Activated CD8-positive, alpha-beta memory T cell treated with anti-CD3 and anti-CD28 coated beads for 4 hours (primary cell): ENCODE measurements around the gene PPFIA4.
"Not testable (repeated sequence)": the region's sequence is repeated elsewhere in the genome, so short reads cannot be mapped to it uniquely, and the experiment has no call there.

Source experiments
- DNase-seq, 2 donors: peaks; one replicate each; pipeline ENCODE4 v3.0.0-alpha.2; 2020; ENCODE audit warnings: low read depth in 2 of 2

PPFIA4 gene

DNA sequence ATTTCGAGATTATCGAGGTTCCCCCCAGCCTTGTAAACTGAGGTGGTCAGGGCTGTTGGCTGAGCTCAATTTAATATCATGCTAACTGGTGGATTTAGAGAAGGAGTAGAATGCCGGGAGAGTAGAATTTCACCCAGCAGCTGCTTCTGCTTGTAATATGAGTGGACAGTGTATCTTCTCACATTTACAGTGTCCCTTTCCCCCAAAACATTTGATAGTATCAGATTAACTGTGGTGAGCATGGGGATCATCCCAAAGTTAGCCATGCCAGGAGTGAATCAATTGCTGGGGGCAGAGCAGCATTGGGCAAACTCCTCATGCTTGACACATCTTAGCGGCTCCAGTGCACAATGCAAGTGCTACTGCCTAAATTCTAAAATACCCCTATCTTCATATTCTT is 9.2 kb upstream of the PPFIA4 start:
- DNase-seq: no peak

DNA sequence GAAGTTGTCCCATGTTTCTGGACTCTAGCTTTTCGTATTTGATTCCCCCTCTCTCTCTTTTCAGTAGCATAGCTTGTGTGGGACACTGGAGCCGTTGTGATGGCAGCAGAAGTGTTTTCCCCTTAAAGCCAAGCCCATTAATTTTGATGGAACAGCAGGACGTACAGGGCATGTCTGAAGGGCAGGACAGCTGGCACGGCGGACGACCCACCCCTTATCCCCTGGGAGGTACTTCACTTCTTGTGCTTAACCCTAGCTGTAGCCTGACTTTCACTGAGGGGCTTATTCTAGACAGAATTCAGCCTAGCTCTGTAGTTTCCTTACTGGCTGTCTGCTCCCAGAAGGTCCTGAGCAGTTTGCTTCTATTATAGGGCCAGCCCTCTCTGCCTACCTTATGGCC is 8.6 kb upstream of the PPFIA4 start:
- DNase-seq: no peak

DNA sequence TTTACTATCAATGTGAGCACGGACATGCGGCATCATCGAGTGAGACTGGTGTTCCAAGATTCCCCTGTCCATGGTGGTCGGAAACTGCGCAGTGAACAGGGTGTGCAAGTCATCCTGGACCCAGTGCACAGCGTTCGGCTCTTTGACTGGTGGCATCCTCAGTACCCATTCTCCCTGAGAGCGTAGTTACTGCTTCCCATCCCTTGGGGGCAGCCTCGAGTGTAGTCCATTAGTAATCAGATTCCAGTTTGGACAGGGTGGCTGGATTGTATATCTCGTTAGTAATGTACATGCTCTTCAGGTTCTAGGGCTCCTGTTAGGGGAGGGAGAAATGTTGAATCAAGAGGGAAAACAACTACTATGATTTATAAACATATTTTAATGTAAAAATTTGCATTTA is 3.4 kb upstream of the PPFIA4 start:
- not testable (repeated sequence) for DNase-seq

DNA sequence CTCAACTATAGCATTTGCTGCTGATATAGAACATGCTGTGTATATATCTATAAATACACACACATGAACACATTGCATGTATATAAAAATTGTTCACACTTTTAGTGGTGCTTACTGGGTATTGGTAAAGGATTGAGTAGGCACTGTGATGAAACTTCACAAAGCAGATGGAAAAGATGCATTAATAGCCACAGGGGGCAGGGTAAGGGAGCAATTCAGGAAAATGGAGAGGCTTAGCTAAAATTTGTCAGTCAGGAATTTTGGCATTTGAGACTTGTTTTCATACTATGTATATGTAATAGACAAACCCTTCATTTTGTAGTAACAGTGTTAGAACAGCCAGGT is 633 bp upstream of the PPFIA4 start:
- no peak for DNase-seq

DNA sequence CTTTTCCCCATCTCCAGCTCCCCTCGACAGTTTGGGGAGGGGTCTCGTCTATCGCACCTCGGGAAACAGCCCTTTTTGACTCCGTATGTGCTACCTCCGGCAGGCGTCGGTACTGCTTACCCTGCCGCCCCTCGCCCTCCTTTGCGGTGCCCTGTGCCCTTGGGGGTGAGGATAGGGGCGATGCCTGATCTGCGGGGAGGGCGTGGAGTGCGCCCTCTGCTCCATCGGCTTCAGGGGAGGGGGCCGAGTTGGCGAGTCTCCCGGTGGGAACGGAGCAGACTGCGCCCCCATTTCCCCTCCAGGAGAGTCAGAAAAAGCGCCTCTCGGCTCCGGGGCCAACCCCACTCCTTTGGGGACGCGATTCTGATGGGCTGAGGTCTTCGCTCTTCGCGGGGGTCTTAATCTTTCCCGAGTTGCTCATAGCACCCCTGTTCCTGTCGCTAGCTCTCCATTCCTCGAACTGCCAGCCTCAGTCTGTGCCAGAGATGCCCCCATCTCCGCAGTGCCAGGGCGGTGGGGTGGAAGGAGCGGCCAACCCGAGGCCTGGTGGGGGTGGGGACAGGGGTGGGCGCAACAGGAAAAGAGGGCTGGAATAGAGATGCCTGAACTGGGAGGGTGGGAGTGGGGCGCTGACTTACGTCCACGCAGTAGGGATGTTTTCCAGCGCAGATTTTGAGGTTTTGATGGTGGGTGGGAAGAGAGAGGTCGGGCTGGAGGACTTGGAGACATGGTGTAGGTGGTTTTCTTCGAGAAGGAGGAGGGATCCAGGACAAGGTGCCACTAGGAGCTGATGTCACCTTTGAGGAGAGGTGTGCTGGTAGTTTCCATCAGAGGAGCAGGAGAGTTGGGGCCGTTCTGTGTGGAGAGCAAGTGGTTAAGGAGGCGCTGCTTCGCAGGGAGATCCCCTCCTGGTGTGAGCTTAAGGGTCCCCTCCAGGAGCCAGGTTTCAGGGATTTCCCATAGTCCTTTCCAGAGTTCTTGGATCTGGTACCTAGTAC is 674 bp downstream of the PPFIA4 start:
- DNase-seq: no peak

DNA sequence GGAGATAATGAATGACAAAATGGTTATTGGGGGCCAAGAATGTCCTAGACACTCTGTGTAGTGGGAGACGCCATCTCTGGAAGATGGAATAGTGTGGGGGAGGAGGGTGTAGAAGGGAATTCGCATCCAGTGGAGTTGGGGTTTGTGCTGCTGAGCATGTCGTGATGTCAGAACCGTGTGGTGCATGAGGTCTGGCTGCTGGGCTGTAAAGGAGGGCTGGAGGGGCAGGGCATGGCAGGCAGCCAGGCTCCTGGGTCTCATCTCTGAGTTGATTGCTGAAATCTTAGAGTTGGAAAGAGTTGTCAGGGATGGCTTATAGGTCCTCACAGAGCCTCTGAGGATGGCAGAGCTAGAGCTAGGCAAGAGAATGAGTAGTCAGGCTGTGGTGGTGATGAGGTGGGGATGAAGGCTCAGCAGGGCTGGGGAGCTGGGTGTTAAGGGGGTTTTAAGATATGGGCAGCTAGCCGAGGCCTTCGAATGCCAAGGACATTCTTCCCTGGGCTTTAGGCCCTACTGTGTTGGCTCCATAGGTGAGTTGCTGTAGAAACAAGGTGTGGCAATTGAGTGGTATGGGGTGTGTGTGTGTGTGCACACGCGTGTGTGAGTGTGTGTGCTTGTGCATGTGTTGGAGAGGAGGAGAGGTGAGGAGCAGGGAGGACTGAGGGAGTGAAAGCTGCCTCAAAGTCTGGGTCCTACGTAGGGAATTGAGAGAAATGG is 1.9 kb downstream of the PPFIA4 start:
- DNase-seq: no peak

DNA sequence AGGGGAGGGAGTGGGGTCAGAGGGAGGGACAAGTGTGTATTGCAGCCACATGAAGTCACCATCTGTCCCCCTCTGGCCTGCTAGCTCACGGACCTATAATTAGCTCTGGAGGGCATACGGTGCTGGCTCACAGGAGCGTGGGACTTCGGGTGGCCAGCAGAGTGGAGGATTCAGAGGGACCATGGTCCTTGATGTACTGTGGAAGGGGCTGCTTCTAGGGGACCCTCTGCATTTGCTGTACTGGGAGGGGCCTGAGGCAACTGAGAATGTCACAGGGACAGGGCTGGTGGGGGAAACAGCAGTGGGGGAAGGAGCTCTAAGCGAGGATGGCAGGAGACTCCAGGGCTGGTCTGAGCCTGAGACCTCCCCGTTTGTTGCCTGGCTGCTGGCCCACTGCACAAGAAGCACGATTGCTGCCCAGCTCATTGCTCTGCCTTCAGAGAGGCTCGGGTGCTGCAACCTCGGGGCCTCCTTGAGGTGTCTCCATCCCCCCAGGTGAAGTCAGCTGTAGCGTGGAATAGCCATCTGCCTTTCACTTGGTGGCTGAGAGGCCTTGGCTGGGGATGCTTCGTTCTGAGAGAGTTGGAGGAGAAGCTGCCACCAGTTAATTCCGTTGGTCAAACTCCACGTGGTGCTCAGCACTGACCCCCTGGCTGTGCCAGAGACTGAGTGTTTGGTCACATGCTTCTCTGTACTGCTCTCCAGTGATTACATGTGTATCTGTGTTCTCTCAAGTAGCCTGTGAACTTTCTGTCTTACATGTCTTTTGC is 2.7 kb downstream of the PPFIA4 start:
- DNase-seq: no peak

DNA sequence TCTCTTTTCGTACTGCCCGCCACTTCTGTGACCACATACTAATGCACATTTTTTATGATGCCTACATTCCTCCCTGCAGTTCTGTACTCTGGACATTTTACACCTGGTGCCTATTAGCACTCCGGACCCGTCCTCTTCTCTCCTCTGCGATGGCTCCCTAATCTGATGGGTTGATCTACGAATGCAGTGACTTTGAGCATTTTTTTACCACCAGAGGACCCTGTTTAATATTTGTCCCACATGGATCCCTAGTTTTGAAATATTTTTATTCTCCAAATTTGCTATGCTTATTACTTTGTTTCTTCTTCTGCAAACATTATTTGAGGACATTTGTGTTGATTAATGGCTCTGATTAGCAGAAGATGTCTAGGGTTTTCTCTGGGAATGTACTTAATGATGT is 5.2 kb downstream of the PPFIA4 start:
- no peak for DNase-seq

DNA sequence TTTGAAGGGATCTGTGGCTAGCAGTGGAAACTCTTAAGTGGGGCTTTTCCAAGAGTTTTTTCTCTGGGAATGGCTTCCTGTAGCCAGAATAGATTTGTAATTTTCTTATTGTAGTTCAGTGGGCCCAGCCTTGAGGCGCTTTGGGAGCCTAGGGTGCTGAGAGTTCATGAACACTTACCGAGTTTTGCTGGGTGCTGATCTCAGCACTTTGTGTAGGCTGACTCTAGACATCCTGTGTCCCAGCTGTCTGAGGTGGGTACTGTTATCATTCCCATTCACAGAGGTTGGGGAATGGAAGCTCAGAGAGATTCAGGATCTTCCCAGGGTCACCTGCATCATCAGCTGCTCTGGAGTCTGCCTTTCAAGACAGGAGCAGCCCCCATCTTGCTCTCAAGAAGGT is 7.0 kb downstream of the PPFIA4 start:
- DNase-seq: no peak

DNA sequence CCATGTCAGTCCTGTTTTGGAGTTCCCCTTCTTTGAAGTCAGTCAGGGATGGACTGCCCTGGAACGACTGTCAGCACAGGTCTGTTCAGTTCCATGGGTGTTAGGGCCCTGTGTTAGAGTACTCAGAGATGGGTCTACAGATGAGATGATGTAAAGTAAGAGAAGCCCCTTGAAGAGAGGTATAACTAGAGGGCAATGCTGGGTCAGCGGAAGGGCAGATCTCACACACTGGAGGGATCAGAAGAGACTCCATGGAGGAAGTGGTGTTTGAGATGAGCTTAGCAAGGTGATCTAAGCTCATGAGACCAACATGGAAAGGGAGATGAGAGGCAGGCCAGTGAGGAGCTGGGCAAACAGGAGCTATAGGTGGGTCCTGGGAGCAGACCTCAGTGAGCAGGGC is 7.6 kb downstream of the PPFIA4 start:
- DNase-seq: no peak

DNA sequence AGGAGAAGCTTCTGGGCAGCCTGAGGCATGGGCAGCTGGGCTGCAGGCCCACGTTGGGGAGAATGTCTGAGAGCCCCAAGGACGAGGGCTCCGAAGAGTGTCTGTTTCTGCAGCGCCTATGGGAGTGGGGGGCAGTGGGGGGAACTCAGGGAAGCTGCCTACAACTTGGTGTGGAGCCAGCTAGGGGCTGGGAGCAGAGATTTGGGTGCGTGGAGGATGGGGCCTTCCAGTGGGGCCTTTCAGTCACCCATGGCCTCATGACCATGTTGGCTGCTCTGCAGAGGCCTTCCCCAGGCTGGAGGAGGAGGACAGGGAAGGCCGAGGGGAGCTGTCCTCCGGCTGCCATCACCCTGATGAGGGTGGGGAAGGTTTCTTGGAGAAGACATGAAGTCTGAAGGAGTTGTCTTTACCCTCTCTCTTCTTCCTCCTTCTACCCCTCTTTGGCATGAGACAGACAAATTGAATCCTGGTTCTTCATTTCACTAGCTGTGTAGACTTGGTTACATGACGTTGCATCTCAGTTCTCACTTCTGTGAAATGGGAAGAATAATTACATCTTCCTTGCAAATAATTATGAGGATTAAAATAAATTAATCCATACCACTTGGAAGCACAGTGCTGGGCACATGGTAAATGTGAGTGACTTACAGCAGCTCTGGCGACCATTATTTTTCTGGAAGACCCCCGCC is 8.3 kb downstream of the PPFIA4 start:
- no peak for DNase-seq

DNA sequence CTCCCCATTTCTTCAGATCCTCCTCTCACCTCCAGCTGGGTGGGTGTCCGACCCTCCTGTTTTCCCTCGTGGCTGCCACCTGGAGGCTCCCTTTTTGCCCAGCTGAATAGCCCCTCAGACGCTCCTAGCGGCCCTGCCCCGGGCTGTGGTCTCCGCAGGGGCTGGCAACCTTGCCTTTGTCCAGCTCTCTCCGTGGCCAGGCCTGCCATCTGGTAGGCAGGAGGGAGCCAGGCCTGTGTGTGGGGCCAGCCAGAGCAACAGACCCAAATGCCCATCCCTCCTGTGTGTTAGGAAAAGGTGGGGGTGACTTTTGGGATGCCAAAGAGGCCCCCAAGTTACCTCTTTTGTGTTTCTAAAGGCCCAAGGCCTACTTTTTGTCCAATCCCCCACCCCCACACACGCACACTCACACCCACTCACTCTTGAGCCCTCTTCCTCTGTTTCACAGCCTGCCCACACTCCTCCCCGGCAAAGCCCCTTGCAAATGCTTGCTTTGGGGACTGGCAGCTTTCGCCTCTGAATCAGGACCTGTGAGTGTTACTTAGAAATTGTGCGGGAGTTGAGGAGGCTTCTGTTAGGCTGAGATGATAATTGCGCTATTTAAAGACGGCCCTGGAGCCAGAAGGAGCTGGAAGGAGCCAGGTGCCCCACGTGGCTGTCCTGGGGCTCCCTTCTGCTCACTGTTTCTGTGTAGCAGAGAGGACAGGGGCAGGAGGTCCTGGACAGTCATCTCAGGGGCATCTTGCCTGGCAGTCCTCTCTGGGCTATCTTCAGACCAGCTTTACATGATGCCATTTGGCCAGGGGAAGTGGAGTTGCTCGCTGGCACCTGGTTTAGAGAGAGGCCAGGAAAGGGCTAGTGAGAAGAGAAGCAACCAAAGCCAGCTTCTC is 9.1 kb downstream of the PPFIA4 start:
- no peak for DNase-seq

DNA sequence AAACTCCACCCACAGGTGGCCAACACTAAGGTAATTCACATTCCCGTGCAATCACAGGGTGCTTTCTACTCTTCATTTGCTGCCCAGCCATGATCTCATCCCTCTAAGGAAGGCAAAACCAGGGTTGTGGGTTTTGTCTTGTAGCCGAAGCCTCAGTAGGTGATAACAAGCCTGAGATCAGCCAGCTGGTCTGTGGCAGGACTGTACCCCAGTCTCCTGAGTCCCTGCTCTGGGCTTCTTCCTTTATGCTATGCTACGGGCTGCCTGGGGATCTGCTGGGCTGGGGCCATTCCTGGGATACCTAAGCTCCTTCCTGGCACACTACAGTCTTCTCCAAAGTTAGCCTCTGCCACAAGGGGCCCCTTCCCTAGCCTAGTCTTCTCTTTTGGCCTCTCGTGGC is 9.8 kb downstream of the PPFIA4 start:
- DNase-seq: no peak

DNA sequence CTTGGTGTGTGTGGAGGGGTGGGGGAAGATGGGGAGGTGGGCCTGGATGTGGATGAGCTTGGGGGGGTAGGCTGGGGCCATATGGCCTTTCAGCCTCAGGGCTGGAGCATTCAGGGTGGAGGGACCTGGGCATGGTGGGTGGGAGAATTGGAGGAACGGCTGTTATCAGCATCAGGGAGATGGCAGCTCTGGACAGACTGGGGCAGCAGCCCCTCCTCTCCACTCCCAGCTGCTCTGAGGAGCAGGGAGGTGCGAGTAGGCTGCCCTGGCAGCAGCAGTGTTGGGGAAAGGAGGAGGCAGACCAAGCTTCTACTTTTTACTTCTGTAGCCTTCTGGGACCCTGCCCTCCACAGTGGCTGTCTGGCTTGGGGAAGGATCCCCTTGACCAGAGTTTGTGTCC is 10.2 kb downstream of the PPFIA4 start:
- no peak for DNase-seq

DNA sequence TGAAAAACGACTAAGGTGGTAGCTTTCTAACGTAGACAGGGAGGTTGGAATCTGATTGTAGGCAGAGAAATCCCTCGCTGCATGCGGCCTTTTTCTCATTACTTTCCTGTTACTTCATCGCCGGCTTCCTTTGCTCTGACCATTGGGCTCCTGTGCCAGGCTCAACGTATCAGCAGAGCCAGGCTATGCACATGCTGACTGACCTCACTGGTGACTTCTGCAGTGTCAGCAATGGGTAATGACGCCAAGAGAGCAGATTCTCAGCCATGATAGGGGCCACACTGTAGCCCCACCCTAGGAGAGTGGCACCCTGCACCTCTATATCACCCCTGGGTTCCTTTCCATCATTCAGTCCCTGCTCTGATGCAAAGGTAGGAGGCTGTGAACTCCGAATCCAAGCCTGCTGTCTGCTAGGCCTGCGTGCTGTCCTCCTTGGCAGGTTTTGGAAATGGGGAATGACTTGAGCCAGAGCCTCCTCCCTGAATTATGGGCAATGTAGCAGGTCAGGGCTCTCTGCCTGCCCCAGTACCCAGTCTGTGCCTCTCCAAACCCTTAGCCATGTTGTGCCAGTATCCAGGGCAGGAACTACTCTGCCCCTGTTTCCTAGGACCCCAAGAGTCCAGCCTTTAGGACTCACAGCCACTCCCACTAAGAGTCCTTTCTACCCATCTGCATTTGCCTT is 11.4 kb downstream of the PPFIA4 start:
- no peak for DNase-seq

DNA sequence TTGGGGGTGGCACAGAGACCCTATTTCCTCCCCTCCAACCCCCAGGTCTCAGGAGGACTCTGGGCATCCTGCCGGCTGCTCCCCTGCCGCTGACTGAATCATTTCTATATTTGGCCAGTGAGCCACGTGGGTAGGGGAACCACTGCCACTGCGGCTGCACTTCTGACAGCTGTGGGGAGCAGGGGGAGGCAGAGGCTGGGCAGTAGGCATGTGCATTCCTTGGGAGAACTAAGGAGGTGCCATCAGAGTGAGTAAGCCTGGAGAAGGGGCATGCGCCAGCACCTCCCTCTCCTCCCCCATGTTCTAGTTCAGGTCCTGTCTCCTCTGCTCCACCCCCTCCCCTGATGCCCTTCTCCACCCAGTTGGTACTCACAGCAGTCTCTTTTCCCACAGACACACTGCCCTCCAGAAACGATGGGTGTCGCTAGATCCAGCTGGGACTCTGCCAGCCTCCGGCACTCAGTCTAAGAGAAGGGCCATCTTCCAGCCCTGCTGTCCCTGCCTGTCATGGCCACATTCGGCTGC is 12.0 kb downstream of the PPFIA4 start:
- DNase-seq: no peak

DNA sequence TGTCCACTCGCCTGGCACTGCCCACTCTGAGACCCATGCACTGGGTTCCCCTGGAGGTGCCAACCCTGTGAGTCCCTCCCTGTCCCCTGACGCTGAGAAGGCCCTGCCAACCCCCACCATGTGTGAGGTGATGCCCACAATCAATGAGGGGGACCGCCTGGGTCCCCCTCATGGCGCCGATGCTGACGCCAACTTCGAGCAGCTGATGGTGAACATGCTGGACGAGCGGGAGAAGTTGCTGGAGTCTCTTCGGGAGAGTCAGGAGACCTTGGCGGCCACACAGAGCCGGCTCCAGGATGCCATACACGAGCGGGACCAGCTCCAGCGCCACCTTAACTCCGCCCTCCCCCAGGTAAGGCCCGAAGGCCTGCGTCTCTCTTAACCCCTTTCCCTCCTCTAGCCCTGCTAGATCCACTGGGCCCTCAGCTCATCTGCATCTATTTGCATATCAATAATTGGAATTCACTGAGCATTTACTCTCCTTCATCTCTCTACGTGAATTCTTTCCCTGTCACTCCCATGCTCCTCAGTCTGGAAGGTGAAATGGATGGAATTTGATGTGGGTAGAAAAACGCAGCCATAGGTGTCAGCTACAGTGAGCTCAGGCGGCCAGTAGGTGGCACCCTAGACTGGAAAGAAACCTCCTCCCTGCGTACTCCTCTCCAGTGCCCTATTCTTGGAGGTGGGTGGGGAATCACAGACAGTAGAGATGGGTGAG is 12.8 kb downstream of the PPFIA4 start:
- peak; percentile 24 to 34 for DNase-seq

DNA sequence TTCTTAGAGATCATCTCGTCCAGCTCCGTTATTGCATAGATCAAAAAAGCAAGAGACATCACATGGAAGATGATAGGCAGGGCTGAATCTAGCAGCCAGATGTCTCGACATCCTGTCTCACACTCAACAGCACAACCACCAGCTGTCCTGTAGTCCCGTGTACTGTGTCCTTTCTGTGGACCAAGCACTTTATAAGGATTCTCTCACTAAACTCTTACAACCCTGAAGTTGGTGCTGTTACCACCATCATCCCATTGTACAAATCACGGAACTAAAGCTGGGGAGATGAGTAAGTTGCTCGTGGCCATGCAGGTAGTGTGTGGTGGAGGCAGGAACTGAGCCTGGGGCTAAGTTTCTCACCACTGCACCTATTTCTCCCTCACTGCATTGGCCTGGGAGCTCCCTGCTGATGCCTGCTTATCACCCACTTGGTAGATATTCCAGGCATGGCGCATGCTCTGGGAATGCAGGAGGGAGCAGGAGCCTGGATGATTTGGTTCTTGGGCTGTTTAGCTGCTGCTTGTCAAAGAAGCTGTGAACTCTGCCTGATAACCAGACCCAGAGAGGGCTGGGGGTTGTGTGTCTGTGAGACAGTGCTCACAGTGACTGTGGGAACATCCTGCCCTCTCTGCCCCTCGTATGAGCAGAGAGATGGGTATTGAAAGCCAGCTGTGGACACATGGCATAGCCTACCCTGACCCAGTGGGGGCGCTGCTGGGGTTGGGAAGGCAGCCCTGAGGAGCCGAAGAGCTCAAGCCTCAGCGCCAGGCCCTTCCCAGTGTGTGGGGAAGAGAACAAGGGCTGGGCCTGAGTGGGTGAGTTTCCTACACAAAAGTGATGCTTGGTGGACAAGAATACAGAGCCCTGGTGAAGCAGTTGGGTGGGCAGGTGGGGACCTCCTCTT is 13.6 kb downstream of the PPFIA4 start:
- DNase-seq: no peak
